Vagina (tissue), 2 donors: ENCODE measurements around the gene ADAT1. TPM values are rescaled to one million over a fixed set of nuclear protein-coding genes. Genes with fewer than 3 reads are reported as not detected.

Experiments
- DNase-seq, 2 donors: peaks; one replicate each; pipeline ENCODE4 v3.0.0-alpha.2; 2017; ENCODE audit errors: extremely low spot score in 2 of 2
- H3K27ac ChIP-seq: fragments of 200-600 bp; sonication (generic); one replicate; pipeline ENCODE4 v1.5.1; 2019
- H3K27me3 ChIP-seq: fragments of 200-600 bp; sonication (generic); one replicate; pipeline ENCODE4 v1.5.1; 2019
- H3K36me3 ChIP-seq, 2 donors: fragments of 200-600 bp; sonication (generic); one replicate each; pipeline ENCODE4 v1.5.1; 2017 to 2019
- H3K4me1 ChIP-seq: fragments of 200-600 bp; sonication (generic); one replicate; pipeline ENCODE4 v1.5.1; 2019
- H3K4me3 ChIP-seq, 2 donors: fragments of 200-600 bp; sonication (generic); 1 replicate in 1 of 2; 2 replicates in 1 of 2; pipeline ENCODE4 v1.5.1; 2016 to 2019
- H3K9me3 ChIP-seq: fragments of 200-600 bp; sonication (generic); one replicate; pipeline ENCODE4 v1.5.1; 2019
- CTCF ChIP-seq, 3 experiments: fragments of 450-650 bp in 2 of 3; fragments of 200-600 bp in 1 of 3; sonication (generic) in 1 of 3; IDR thresholded peaks; one replicate each; pipeline ENCODE4 v1.5.1; 2017 to 2019; ENCODE audit warnings: antibody characterized with exemption in 3 of 3, mild to moderate bottlenecking in 2 of 3, moderate library complexity in 2 of 3
- POLR2A ChIP-seq, 2 donors: fragments of 450-650 bp; IDR thresholded peaks; one replicate each; pipeline ENCODE4 v1.6.1; 2017; ENCODE audit warnings: antibody characterized with exemption in 2 of 2, mild to moderate bottlenecking in 2 of 2, moderate library complexity in 2 of 2
- POLR2AphosphoS5 ChIP-seq, 2 donors: sonication (generic); formaldehyde crosslinking; IDR thresholded peaks; one replicate each; pipeline ENCODE4 v1.9.0; 2017; ENCODE audit warnings: antibody characterized with exemption in 2 of 2, mild to moderate bottlenecking in 2 of 2, low read depth in 1 of 2; ENCODE audit not compliant: insufficient read depth in 1 of 2
- intact Hi-C: fragments of 100-400 bp; cut with DNase I; formaldehyde crosslinking; loops from one replicate; pipeline ENCODE4 v1.15.1; 2023
- total RNA-seq: library from RNA; depleted of rRNA; stranded (reverse); fragments of >200 nt; gene quantifications from one replicate; pipeline ENCODE4 v1.2.3, GENCODE V29; 2016

The ADAT1 gene
- total RNA-seq, 1 donor from 2014 or later = 44.4 TPM

GRCh38 chr16:75578212-75578611, 44.9 kb downstream of the ADAT1 start:
- DNase-seq = no peak
- Histone ChIP-seq H3K9me3 (no peaks in the 10 kb centered on the region), H3K4me3 (no peak overlapping the region), H3K4me1 (peaks cover 5% of the 10 kb centered on the region), H3K36me3 (peaks cover 0 to 60% of the 10 kb centered on the region in 2 donors), H3K27ac (no peak overlapping the region), H3K27me3 (no peaks in the 10 kb centered on the region)
- TF ChIP-seq CTCF (IDR thresholded peaks at IDR 0.05) (no peak), POLR2AphosphoS5 (IDR thresholded peaks at IDR 0.05; ENCODE audit: insufficient read depth in 1 of 2, low read depth in 1 of 2) (no peak), POLR2A (IDR thresholded peaks at IDR 0.05) (no peak)
- intact Hi-C loops = no loop called here

DNA sequence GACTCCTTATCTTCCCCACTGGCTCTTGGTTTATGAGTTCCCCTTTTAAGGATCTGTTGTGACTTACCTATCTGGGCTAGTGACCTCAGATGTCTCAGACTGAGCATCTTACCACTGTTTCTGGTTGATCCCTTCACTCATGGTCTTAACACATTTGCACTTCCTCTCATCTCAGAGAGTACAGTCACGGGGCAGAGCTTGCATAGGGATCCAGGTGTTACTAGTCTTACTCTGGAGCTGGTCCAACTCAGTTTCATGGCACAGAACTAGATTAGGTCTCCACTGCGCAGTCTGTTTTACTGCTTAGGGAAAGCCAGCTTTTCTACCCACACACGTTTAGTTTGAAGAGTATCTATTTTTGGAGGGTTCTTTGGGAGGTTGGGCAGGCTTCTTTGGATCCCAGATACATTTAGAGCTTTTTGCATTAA, 46.7 kb downstream of the ADAT1 start:
- peaks cover 11% of the 10 kb centered on the region for H3K4me1 ChIP-seq
- no peaks in the 10 kb centered on the region for H3K9me3 ChIP-seq
- DNase-seq = no peak
- intact Hi-C loops = no loop called here
- H3K27ac ChIP-seq = no peak overlapping the region
- peaks cover 0 to 78% of the 10 kb centered on the region in 2 donors for H3K36me3 ChIP-seq
- H3K4me3 ChIP-seq = no peak overlapping the region
- TF ChIP-seq CTCF (IDR thresholded peaks at IDR 0.05) (no peak), POLR2A (IDR thresholded peaks at IDR 0.05) (no peak), POLR2AphosphoS5 (IDR thresholded peaks at IDR 0.05; ENCODE audit: insufficient read depth in 1 of 2, low read depth in 1 of 2) (no peak)
- no peaks in the 10 kb centered on the region for H3K27me3 ChIP-seq

GRCh38 chr16:75575958-75576357, 47.1 kb downstream of the ADAT1 start:
- H3K4me3 ChIP-seq = no peak overlapping the region
- TF ChIP-seq POLR2A (IDR thresholded peaks at IDR 0.05) (no peak), CTCF (IDR thresholded peaks at IDR 0.05) (no peak), POLR2AphosphoS5 (IDR thresholded peaks at IDR 0.05; ENCODE audit: insufficient read depth in 1 of 2, low read depth in 1 of 2) (no peak)
- no peaks in the 10 kb centered on the region for H3K27me3 ChIP-seq
- no peak for DNase-seq
- H3K9me3 ChIP-seq = no peaks in the 10 kb centered on the region
- H3K36me3 ChIP-seq = peaks cover 0 to 79% of the 10 kb centered on the region in 2 donors
- intact Hi-C loops = no loop called here
- H3K27ac ChIP-seq = no peak overlapping the region
- peaks cover 11% of the 10 kb centered on the region for H3K4me1 ChIP-seq

GRCh38 chr16:75573955-75574354, 49.1 kb downstream of the ADAT1 start:
- no peak for TF ChIP-seq POLR2AphosphoS5 (IDR thresholded peaks at IDR 0.05; ENCODE audit: insufficient read depth in 1 of 2, low read depth in 1 of 2)
- no peak for TF ChIP-seq POLR2A (IDR thresholded peaks at IDR 0.05)
- TF ChIP-seq CTCF (IDR thresholded peaks at IDR 0.05) = no peak
- H3K36me3 ChIP-seq = peaks cover 0 to 85% of the 10 kb centered on the region in 2 donors
- H3K9me3 ChIP-seq = no peaks in the 10 kb centered on the region
- H3K27ac ChIP-seq = no peak overlapping the region
- H3K4me3 ChIP-seq = no peak overlapping the region
- H3K4me1 ChIP-seq = peaks cover 24% of the 10 kb centered on the region
- no peak for DNase-seq
- intact Hi-C loops = no loop called here
- no peaks in the 10 kb centered on the region for H3K27me3 ChIP-seq

- peaks cover 33% of the 10 kb centered on the region for H3K4me1 ChIP-seq
Measured at GRCh38 chr16:75572864-75573542, 50.1 kb downstream of the ADAT1 start.

More at GRCh38 chr16:75572864-75573542, 50.1 kb downstream of the ADAT1 start:
- TF ChIP-seq POLR2AphosphoS5 (IDR thresholded peaks at IDR 0.05; ENCODE audit: insufficient read depth in 1 of 2, low read depth in 1 of 2) = no peak
- no peak for TF ChIP-seq CTCF (IDR thresholded peaks at IDR 0.05)
- no peak for TF ChIP-seq POLR2A (IDR thresholded peaks at IDR 0.05)
- intact Hi-C loops = no loop called here
- no peak for DNase-seq
- Histone ChIP-seq H3K27ac (no peak overlapping the region), H3K4me3 (no peak overlapping the region), H3K36me3 (peaks cover 0 to 85% of the 10 kb centered on the region in 2 donors), H3K27me3 (no peaks in the 10 kb centered on the region), H3K9me3 (no peaks in the 10 kb centered on the region)
